Fibroblast of mammary gland (primary cell): ENCODE results near the gene TRIP13.
A peak's percentile ranks its signal among the peaks of the same experiment; 100 is the strongest.

Experiments used
- DNase-seq: peaks from one replicate; pipeline ENCODE4 v3.0.0-alpha.2; 2010; ENCODE audit warnings: low read depth
- H3K4me3 ChIP-seq: 2 replicates; pipeline ENCODE4 v1.5.1; 2011; ENCODE audit warnings: low read depth, mild to moderate bottlenecking, low read length, moderate library complexity; ENCODE audit not compliant: control insufficient read depth
- CTCF ChIP-seq: conservative IDR thresholded peaks from 2 replicates; pipeline ENCODE4 v1.5.1; 2011; ENCODE audit warnings: low read depth, low read length, inconsistent platforms; ENCODE audit not compliant: control insufficient read depth, insufficient read depth

TRIP13 gene

GRCh38 chr5:885529-885928 lies 7.2 kb upstream of the TRIP13 start:
- no peak overlapping the region for H3K4me3 ChIP-seq
- DNase-seq, result no peak
- TF ChIP-seq CTCF, result no peak

GRCh38 chr5:886036-886435 lies 6.6 kb upstream of the TRIP13 start:
- H3K4me3 ChIP-seq, result no peak overlapping the region
- DNase-seq, result no peak
- no peak for TF ChIP-seq CTCF

- TF ChIP-seq CTCF, result no peak
- DNase-seq, result no peak
- H3K4me3 ChIP-seq, result no peak overlapping the region
Measured at GRCh38 chr5:886716-887325, 5.9 kb upstream of the TRIP13 start.

GRCh38 chr5:887947-888637 lies 4.6 kb upstream of the TRIP13 start:
- DNase-seq, result peak; percentile 60
- no peak for TF ChIP-seq CTCF
- no peak overlapping the region for H3K4me3 ChIP-seq

- no peak for DNase-seq
Measured at GRCh38 chr5:888638-889035, 4.0 kb upstream of the TRIP13 start.

GRCh38 chr5:889075-889710 lies 3.5 kb upstream of the TRIP13 start:
- no peak for TF ChIP-seq CTCF
- no peak for DNase-seq
- no peak overlapping the region for H3K4me3 ChIP-seq

More at GRCh38 chr5:888638-889035, 4.0 kb upstream of the TRIP13 start:
- no peak for TF ChIP-seq CTCF
- no peak overlapping the region for H3K4me3 ChIP-seq
